Activated CD4-positive, alpha-beta T cell treated with anti-CD3 and anti-CD28 coated beads, Interleukin-2, amount 50 U/mL, for 4 hours (primary cell): ENCODE results near the gene SOCS3.
"Not testable (repeated sequence)": the region's sequence is repeated elsewhere in the genome, so short reads cannot be mapped to it uniquely, and the experiment has no call there.

Experiments
- DNase-seq, 2 experiments: peaks; one replicate each; pipeline ENCODE4 v3.0.0-alpha.2; 2020

Gene SOCS3

DNA sequence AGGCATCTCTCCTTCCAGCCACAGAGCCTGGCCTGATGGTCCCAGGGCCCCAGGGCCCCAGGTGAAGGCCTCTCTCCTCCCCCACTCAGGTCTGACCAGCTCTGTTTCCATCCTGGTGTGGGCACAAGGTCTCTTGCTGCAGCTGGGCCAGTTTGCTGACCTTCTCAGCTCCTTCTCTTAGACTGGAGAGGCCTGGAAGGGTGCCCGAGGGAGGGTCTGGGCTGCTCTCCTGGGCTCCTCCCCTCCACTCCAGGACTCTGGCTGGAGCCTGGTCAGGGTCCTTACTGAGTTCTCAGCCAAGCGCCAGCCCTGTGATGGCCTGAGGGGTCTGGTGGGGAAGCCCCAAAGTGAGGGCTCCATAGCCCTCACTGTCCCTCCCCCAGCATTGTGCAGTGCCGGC is 12.4 kb downstream of the SOCS3 start:
- no peak for DNase-seq

DNA sequence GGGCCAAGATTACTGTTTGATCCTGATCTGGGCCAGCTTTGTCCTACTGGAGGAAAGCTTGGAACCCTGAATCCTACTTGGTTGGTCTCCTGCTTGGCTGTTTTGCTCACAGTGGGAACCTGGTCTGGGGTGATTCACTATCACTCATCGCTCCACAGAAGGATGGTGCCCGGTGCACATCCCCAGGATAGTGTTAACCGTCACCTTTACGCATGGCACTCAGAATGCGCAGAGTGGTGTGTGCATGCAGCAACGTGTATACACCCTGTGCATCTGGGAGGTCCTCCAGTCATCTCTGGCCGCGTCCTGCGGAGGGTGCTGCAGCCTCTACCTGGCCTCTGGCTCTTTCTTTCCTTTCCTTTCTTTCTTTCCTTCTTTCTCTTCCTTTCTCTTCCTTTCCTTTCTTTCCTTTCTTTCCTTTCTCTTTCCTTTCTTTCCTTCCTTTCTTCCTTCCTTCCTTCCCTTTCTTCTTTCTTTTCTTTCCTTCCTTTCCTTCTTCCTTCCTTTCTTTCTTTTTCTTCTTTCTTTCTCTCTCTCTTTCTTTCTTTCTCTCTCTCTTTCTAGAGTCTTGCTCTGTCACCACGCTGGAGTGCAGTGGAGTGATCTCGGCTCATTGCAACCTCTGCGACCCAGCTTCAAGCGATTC is 13.1 kb downstream of the SOCS3 start:
- no peak for DNase-seq

GRCh38 chr17:78345791-78346494 is 13.9 kb downstream of the SOCS3 start:
- no peak for DNase-seq

- DNase-seq = no peak
These were observed 14.7 kb downstream of the SOCS3 start for GRCh38 chr17:78345172-78345571.

DNA sequence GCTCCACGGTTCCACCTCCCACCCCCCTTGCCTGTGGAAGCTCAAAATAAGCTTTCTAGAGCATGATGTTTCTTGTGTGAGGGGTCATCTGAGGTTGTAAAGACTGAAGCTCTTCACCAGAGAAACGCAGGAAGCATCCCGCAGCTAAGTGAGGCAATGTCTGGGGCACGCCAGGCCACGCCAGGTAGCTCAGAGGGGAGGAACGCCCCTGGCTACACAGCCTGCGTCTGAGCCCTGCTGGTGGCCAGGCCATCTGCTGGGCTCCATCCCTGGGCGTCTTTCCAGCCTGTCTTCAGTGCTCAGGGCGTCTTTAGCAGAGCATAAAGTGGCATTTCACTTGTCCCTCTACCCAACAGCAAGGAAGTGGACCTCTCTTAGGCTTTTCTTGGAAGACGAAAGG is 15.2 kb downstream of the SOCS3 start:
- no peak for DNase-seq

GRCh38 chr17:78343543-78344201 is 16.2 kb downstream of the SOCS3 start:
- peak; percentile 73 to 74 for DNase-seq

DNA sequence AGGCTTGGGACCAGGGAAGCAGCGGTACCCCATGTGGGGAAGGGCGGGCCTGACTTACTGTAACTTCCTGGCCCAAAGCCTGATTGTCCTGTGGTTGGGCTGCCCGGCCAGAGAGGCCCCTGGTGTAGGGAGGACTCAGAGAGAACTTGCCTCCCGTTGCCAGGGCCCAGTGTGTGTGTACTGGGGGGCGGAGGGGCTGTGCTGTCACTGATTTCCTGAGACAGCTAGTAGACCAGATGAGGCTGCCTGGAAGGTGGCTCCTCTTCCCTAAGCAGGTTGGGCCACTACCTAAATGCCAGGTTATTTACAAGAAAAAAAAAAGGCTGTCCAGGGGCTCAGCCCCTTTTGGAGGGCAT is 16.7 kb downstream of the SOCS3 start:
- no peak for DNase-seq

GRCh38 chr17:78342449-78343186 is 17.3 kb downstream of the SOCS3 start:
- no peak for DNase-seq

- DNase-seq = no peak
These were observed 18.1 kb downstream of the SOCS3 start for GRCh38 chr17:78341559-78342448.

- no peak for DNase-seq
These were observed 19.5 kb downstream of the SOCS3 start for GRCh38 chr17:78340183-78340955.

DNA sequence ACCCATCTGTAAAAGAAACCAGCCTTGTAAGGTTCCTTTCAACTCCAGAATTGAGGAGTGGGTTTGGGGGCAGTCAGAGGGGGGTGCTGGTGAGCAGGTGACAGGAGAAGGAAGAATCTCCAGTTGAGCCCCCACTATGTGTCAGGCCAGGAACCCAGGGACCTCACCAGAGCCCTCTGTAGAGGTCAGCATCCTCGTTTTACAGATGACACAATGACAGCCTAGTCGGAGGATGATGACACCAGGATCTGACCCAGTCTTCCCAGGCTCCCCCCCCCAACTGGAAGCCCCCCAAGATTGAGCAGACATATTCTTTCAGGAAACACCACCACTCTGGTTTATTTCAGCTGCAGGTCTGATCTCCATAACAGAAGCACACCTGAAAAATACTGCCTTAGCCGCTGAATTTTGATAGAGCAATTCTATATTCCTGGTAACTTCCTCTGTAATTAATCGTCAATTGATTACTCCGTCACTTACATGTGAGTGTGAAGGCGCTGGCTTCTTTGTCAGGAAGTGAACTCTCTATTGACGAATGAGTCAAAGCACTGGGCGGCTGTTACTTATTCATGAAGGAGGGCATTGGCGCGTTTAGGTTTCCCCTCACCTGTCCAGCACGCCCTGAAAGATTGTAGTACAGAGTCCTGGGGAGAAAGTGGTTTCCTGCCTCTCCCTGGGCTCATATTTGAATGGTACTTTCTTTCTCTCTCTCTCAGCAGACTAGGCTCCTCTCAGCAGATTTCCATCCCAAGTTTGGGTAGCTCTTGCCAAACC is 21.2 kb downstream of the SOCS3 start:
- no peak for DNase-seq

DNA sequence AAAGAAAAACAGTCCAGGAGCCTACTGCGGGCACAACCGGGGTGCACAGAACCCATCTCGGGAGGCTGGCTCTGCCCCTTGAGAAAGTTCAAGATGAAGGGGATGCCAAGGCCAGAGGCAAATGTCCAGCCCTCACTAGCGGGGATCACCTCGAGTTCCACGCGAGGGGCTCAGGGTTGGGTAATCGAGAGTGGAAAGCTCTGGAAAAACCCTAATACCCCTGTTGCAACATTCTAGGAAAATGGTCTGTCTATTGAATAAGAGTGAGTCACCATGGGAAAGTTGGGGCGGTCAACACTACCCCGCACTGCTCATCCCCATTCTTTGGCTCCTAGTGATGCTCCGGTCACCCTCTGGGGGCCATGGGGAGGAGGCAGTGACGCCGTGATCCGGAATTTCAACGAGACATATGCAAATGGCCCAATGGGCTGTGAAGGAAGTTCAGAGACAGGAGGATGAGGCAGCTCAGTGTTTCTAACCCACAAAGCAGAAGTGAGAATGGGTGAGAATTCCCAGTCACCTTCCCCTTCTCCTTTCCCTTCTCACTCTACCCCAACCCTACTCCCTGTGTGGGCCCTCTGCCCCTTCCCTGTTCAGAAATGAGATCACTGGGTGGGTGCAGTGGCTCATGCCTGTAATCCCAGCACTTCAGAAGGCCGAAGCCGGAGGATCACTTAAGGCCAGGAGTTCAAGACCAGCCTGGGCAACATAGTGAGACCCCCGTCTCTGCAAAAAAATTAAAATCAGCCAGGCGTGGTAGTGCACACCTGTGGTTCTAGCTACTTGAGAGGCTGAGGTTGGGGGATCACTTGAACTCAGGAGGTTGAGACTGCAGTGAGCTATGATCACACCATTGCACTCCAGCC is 22.4 kb downstream of the SOCS3 start:
- no peak for DNase-seq

- no peak for DNase-seq
These were observed 24.7 kb downstream of the SOCS3 start for GRCh38 chr17:78335209-78335608.

GRCh38 chr17:78332991-78333390 is 26.9 kb downstream of the SOCS3 start:
- DNase-seq = no peak

- DNase-seq = not testable (repeated sequence)
These were observed 28.5 kb downstream of the SOCS3 start for GRCh38 chr17:78331355-78331754.

GRCh38 chr17:78330570-78331224 is 29.2 kb downstream of the SOCS3 start:
- no peak for DNase-seq

DNA sequence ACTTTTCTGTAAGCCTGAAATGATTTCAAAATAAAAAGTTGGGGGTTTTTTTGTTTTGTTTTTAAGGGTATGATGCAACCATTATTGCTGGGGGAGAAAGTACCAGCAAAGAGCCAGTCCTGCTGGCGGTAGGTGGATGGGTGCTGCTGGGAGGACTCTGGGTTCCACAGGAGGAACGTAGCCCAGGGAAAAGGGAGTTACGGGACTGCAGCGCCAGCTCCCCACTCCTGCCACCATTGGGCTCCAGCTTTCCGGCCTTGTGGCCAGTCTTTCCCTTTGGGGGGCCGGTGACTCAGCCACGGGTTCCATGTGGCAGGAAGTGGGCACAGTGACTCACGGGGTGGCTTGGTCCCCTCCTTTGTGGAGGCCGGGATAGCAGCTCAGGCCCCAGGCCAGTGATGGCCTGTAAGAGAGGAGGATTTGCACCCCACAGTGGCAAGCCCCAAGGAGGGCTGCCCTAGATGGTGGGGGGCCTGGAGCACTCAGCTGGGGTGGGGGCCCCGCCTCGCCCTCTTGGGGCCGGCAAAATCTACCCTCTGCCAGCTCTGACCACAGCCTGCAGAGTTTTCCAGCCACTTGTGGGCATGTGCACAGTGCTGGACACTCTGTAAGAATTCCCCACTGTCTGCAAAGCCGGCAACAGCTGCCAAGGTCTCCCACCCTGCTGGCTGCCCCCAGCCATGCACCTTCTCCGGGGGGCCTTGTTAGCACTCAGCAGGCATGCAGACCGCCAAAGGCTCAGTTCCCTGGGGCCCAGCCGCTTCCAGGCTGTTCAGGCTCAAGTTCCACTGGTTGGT is 30.4 kb downstream of the SOCS3 start:
- no peak for DNase-seq

DNA sequence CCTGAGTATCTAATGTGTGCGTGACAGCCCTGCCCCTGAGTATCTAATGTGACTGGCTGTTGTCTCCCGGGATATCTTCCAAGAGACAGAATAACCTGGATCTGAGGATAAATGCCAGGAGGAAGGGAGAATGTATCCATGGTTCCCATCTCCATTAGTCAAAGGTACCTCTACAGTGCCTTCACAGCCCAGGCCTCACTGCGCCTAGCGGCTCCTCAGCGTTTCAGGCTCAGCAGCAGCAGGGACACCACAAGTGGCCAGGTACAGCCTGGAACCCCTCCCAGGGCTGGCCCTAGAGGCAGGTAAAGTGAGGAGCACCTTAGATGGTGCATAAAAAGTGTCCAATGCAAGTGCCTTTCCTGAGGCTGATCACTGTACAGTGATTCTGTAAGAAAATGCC is 32.0 kb downstream of the SOCS3 start:
- no peak for DNase-seq
